HL-60 (cell line): Measurements from ENCODE around the gene CTDP1.

Source experiments
- DNase-seq, 2 experiments: peaks; one replicate each; pipeline ENCODE4 v3.0.0-alpha.2; 2010 to 2020; ENCODE audit warnings: low read depth in 1 of 2, low spot score in 1 of 2
- H3K27ac ChIP-seq: fragments of 250-450 bp; sonication (Bioruptor Pico); replicated peaks from 2 replicates; pipeline ENCODE4 v1.5.1; 2020; ENCODE audit warnings: mild to moderate bottlenecking, moderate library complexity
- H3K27me3 ChIP-seq: fragments of 250-450 bp; sonication (Bioruptor Pico); 2 replicates; pipeline ENCODE4 v1.5.1; 2021; ENCODE audit warnings: mild to moderate bottlenecking, moderate library complexity; ENCODE audit not compliant: insufficient read depth, poor library complexity, severe bottlenecking
- H3K4me3 ChIP-seq: replicated peaks from 2 replicates; pipeline ENCODE4 v1.5.1; 2011; ENCODE audit warnings: mild to moderate bottlenecking, control low read depth, low read length; ENCODE audit not compliant: insufficient read depth
- CTCF ChIP-seq: IDR thresholded peaks from one replicate; pipeline ENCODE4 v1.5.1; 2011; ENCODE audit warnings: low read length, control low read depth, inconsistent platforms; ENCODE audit not compliant: insufficient read depth
- GABPA ChIP-seq: IDR thresholded peaks from 2 replicates; pipeline ENCODE4 v1.6.1; 2012; ENCODE audit warnings: low read depth
- POLR2AphosphoS5 ChIP-seq: IDR thresholded peaks from 2 replicates; pipeline ENCODE4 v1.6.1; 2012; ENCODE audit warnings: low read depth
- REST ChIP-seq: IDR thresholded peaks from 2 replicates; pipeline ENCODE4 v1.6.1; 2012; ENCODE audit warnings: low read depth; ENCODE audit not compliant: insufficient replicate concordance
- SPI1 ChIP-seq: IDR thresholded peaks from 2 replicates; pipeline ENCODE4 v1.6.1; 2012; ENCODE audit warnings: low read depth, mild to moderate bottlenecking, borderline replicate concordance

The CTDP1 gene

DNA sequence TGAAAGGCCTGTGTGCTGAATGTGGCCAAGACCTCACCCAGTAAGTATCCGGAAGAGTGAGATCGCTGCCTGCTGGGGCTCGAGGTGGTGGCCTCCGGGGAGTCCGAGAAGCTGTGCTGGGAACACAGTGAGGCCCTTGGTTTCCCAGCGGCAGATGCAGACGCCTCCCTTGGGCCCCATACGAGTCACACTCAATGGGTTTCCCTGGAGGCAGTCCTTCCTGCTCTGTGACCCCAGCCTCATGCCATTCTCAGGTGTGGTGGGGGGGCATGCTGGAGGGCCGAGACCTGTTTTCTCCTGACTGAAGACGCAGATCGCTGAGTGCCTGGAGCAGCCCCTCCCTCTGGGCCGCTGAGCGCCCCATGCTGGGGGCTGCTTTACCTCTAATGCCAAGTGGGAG is 15.7 kb downstream of the CTDP1 start:
- Histone ChIP-seq H3K4me3 (no peak overlapping the region), H3K27ac (no peak overlapping the region), H3K27me3 (no peaks in the 10 kb centered on the region)
- TF ChIP-seq CTCF = no peak
- TF ChIP-seq REST = no peak
- TF ChIP-seq GABPA = no peak
- no peak for TF ChIP-seq POLR2AphosphoS5
- no peak for TF ChIP-seq SPI1
- no peak for DNase-seq

- H3K27me3 ChIP-seq = no peaks in the 10 kb centered on the region
- H3K4me3 ChIP-seq = no peak overlapping the region
- no peak for TF ChIP-seq SPI1
- TF ChIP-seq POLR2AphosphoS5 = no peak
- TF ChIP-seq REST = no peak
- no peak for TF ChIP-seq GABPA
- no peak for TF ChIP-seq CTCF
- DNase-seq = no peak
- no peak overlapping the region for H3K27ac ChIP-seq
Observed at GRCh38 chr18:79695856-79696850, 16.6 kb downstream of the CTDP1 start.

GRCh38 chr18:79697178-79697577 is 17.6 kb downstream of the CTDP1 start:
- no peaks in the 10 kb centered on the region for H3K27me3 ChIP-seq
- DNase-seq = no peak
- TF ChIP-seq POLR2AphosphoS5 (no peak), REST (no peak), SPI1 (no peak), CTCF (no peak), GABPA (no peak)
- H3K27ac ChIP-seq = no peak overlapping the region
- no peak overlapping the region for H3K4me3 ChIP-seq
